Spleen (tissue), 7 donors: Measurements from ENCODE around the gene C9orf85.

Experiments used
- CTCF ChIP-seq, 11 experiments: fragments of 200-600 bp in 7 of 11; fragments of 450-650 bp in 4 of 11; sonication (generic) in 4 of 11; IDR thresholded peaks in 8 of 11; conservative IDR thresholded peaks in 3 of 11; 1 replicate in 7 of 11; 2 replicates in 4 of 11; pipeline versions ENCODE4 v1.4.0 to v1.8.0; 2016 to 2021; ENCODE audit warnings: antibody characterized with exemption in 11 of 11, inconsistent platforms in 4 of 11, mild to moderate bottlenecking in 1 of 11
- POLR2A ChIP-seq, 3 donors: fragments of 450-650 bp; IDR thresholded peaks; one replicate each; pipeline ENCODE4 v1.5.1; 2017; ENCODE audit warnings: antibody characterized with exemption in 3 of 3, mild to moderate bottlenecking in 1 of 3
- donor health status: DM: no; HTN: no; CAD: no; lungs with moderate emphysema.
- donor health status: DM: no; HTN: no; CAD: no.
- donor health status: DM: no; HTN: no; CAD: no.

- TF ChIP-seq CTCF (IDR thresholded peaks at IDR 0.05 in 8 of 11, conservative IDR thresholded peaks at IDR 0.05 in 3 of 11) (no peak), POLR2A (IDR thresholded peaks at IDR 0.05) (no peak)
These were observed 69.1 kb downstream of the C9orf85 start for GRCh38 chr9:71980266-71981190.
